ENCODE data around the gene USP53.

Gene USP53

GRCh38 chr4:119304431-119304830 is 91.9 kb downstream of the USP53 start:
- no peak for DNase-seq (ENCODE audit: low read depth, low spot score)
- TF ChIP-seq, protein P1, sequence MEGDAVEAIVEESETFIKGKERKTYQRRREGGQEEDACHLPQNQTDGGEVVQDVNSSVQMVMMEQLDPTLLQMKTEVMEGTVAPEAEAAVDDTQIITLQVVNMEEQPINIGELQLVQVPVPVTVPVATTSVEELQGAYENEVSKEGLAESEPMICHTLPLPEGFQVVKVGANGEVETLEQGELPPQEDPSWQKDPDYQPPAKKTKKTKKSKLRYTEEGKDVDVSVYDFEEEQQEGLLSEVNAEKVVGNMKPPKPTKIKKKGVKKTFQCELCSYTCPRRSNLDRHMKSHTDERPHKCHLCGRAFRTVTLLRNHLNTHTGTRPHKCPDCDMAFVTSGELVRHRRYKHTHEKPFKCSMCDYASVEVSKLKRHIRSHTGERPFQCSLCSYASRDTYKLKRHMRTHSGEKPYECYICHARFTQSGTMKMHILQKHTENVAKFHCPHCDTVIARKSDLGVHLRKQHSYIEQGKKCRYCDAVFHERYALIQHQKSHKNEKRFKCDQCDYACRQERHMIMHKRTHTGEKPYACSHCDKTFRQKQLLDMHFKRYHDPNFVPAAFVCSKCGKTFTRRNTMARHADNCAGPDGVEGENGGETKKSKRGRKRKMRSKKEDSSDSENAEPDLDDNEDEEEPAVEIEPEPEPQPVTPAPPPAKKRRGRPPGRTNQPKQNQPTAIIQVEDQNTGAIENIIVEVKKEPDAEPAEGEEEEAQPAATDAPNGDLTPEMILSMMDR (IDR thresholded peaks at IDR 0.05; ENCODE audit: insufficient read depth, low read length, missing control alignments): no peak
- POLR2A ChIA-PET: no interaction called here
- CTCF ChIA-PET: no interaction called here
- H3K4me3 ChIP-seq (ENCODE audit: low read depth, low read length): no peak overlapping the region

GRCh38 chr4:119307606-119308005 is 95.1 kb downstream of the USP53 start:
- POLR2A ChIA-PET: no interaction called here
- DNase-seq (ENCODE audit: low read depth, low spot score): no peak
- TF ChIP-seq, protein P1 (IDR thresholded peaks at IDR 0.05; ENCODE audit: insufficient read depth, low read length, missing control alignments): no peak
- CTCF ChIA-PET: interaction anchor here (1.1 to 1.5 kb wide), 3 partner anchors 183 to 326 kb away, joined by 3 to 5 read pairs (median 5); no protein-coding TSS in a partner anchor
- H3K4me3 ChIP-seq (ENCODE audit: low read depth, low read length): no peak overlapping the region

GRCh38 chr4:119310826-119311225 is 98.3 kb downstream of the USP53 start:
- CTCF ChIA-PET: interaction anchor here (0.8 to 9.8 kb wide), 7 partner anchors 8 to 744 kb away, joined by 3 to 135 read pairs (median 5); a partner anchor contains a TSS
- TF ChIP-seq, protein P1 (IDR thresholded peaks at IDR 0.05; ENCODE audit: insufficient read depth, low read length, missing control alignments): no peak
- H3K4me3 ChIP-seq (ENCODE audit: low read depth, low read length): no peak overlapping the region
- POLR2A ChIA-PET: no interaction called here
- no peak for DNase-seq (ENCODE audit: low read depth, low spot score)

DNA sequence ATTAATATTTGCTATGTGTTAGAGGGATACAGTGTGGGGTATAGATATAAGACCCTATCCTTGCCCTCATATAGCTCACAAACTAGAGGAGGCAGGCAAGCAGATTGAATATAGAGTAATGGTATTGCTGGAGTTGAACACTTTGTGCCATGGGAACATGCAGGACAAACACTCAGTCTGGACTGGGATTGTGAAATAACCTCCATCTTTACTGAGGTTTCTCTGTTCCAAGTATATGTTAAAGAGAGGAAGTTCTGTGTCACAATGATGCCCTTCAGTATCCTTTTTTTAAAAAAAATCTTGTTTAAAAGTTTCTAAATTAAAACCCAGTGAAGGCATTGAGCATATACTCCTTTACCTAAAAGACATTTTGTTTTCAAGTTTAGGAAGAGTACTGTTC is 100.7 kb downstream of the USP53 start:
- no peak for DNase-seq (ENCODE audit: low read depth, low spot score)
- H3K4me3 ChIP-seq (ENCODE audit: low read depth, low read length): no peak overlapping the region
- ChIA-PET POLR2A (no interaction called here), CTCF (interaction anchor here (0.6 to 9.8 kb wide), 16 partner anchors 9 to 750 kb away, joined by 3 to 135 read pairs (median 6); partner anchors contain the start of gene FABP2)
- TF ChIP-seq, protein P1 (IDR thresholded peaks at IDR 0.05; ENCODE audit: insufficient read depth, low read length, missing control alignments): no peak

- TF ChIP-seq, protein P1 (IDR thresholded peaks at IDR 0.05; ENCODE audit: insufficient read depth, low read length, missing control alignments): peak; percentile 53
- ChIA-PET POLR2A (no interaction called here), CTCF (interaction anchor here (0.6 to 9.8 kb wide), 27 partner anchors 8 to 755 kb away, joined by 3 to 135 read pairs (median 4); partner anchors contain the start of genes FABP2 and PDE5A)
- no peak for DNase-seq (ENCODE audit: low read depth, low spot score)
- no peak overlapping the region for H3K4me3 ChIP-seq (ENCODE audit: low read depth, low read length)
These were observed 101.8 kb downstream of the USP53 start for GRCh38 chr4:119314356-119314755.

DNA sequence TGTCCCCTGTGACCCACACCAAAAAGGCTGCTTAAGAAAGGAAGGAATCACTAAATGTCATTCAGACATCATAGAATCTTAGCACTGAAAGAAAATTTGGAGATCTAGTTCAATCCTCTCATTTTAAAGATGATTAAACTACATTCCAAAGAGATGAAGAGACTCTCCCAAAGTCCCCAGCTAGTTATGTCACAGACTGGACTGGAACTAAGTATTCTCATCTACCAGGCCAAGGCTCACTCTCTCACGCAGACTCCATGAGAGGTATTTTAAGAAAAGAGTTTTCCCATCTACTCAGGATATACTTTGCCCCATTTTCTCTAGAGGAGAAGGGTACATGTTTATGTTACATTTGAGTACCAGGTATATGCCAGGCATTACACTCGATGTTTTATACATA is 102.5 kb downstream of the USP53 start:
- TF ChIP-seq, protein P1 (IDR thresholded peaks at IDR 0.05; ENCODE audit: insufficient read depth, low read length, missing control alignments): no peak
- no peak overlapping the region for H3K4me3 ChIP-seq (ENCODE audit: low read depth, low read length)
- ChIA-PET CTCF (interaction anchor here (0.6 to 9.8 kb wide), 8 partner anchors 14 to 764 kb away, joined by 3 to 135 read pairs (median 4); no protein-coding TSS in a partner anchor), POLR2A (interaction anchor here (0.8 kb wide), 1 partner anchor 14 kb away, joined by 3 read pairs; a partner anchor contains a TSS)
- no peak for DNase-seq (ENCODE audit: low read depth, low spot score)

Measured in AG04449 (cell line).